ENCODE data around the gene JAZF1. TPM values are rescaled to one million over a fixed set of nuclear protein-coding genes. Genes with fewer than 3 reads are reported as not detected.

Gene JAZF1
- total and polyA plus RNA-seq, 2 of the 8 experiments (the other 6 are each of a cell fraction or from before 2014, with no cell fraction given), result 2.6 to 21.8 TPM

- POLR2A ChIA-PET (ENCODE audit: partially characterized antibody), result no interaction called here
- H3K79me1 ChIP-seq (ENCODE audit: low read depth, low read length), result no peaks in the 10 kb centered on the region
- FAIRE-seq (no peak), DNase-seq (ENCODE audit: low read depth in 1 of 2, low spot score in 2 of 2) (no peak)
- H2AFZ ChIP-seq (ENCODE audit: low read length), result no peak overlapping the region
- H3K4me3 ChIP-seq (ENCODE audit: extremely low read depth in 1 of 4, insufficient read depth in 2 of 4, low read depth in 3 of 4, low read length in 4 of 4), result no peak overlapping the region
- H3K23ac ChIP-seq (ENCODE audit: insufficient read length), result no peak overlapping the region
- no peaks in the 10 kb centered on the region for H3K9me3 ChIP-seq (ENCODE audit: insufficient read depth in 2 of 2, low read depth in 1 of 2, low read length in 1 of 2)
- no peaks in the 10 kb centered on the region for H3K27me3 ChIP-seq (replicated peaks in 1 of 4; ENCODE audit: control insufficient read depth in 3 of 4, extremely low read depth in 1 of 4, insufficient read depth in 3 of 4, low read length in 3 of 4)
- H3K79me2 ChIP-seq (ENCODE audit: control insufficient read depth in 1 of 2, insufficient read depth in 2 of 2, low read length in 2 of 2), result no peaks in the 10 kb centered on the region
- no peak overlapping the region for H3K27ac ChIP-seq (ENCODE audit: low read depth, low read length)
- H3K4me2 ChIP-seq (ENCODE audit: insufficient read depth in 1 of 2, low read depth in 2 of 2, low read length in 2 of 2), result no peak overlapping the region
- TF ChIP-seq CREB1 (IDR thresholded peaks at IDR 0.05) (no peak), ATF3 (IDR thresholded peaks at IDR 0.05; ENCODE audit: insufficient read depth, low read depth, low read length) (no peak), ZNF274 (IDR thresholded peaks at IDR 0.05; ENCODE audit: borderline replicate concordance, extremely low read depth, low read length) (no peak)
- H4K91ac ChIP-seq (replicated peaks; ENCODE audit: insufficient read length, low read length), result no peak overlapping the region
- H3K56ac ChIP-seq (replicated peaks; ENCODE audit: insufficient read length, low read depth, low read length), result no peak overlapping the region
- no peak overlapping the region for H2BK5ac ChIP-seq (ENCODE audit: low read depth, low read length)
- H2BK12ac ChIP-seq (ENCODE audit: low read depth, low read length), result no peak overlapping the region
- H3K14ac ChIP-seq (ENCODE audit: insufficient read length), result no peak overlapping the region
- H2AK5ac ChIP-seq (ENCODE audit: low read depth, low read length), result no peak overlapping the region
- H3K23me2 ChIP-seq (ENCODE audit: low read depth, low read length), result no peaks in the 10 kb centered on the region
- H3K36me3 ChIP-seq (ENCODE audit: control insufficient read depth in 2 of 4, insufficient read depth in 4 of 4, low read length in 3 of 4), result no peaks in the 10 kb centered on the region
- H2BK20ac ChIP-seq (ENCODE audit: low read length), result no peak overlapping the region
- H3K4me1 ChIP-seq (replicated peaks in 1 of 4; ENCODE audit: control insufficient read depth in 3 of 4, insufficient read depth in 4 of 4, low read length in 3 of 4), result no peaks in the 10 kb centered on the region
- H4K5ac ChIP-seq (ENCODE audit: insufficient read length, low read depth, low read length), result no peak overlapping the region
- no peak overlapping the region for H3K4ac ChIP-seq (replicated peaks; ENCODE audit: insufficient read length, low read depth, low read length)
- no peak overlapping the region for H2BK120ac ChIP-seq (replicated peaks; ENCODE audit: low read depth, low read length)
- peaks cover 2% of the 10 kb centered on the region in 2 experiments for H4K20me1 ChIP-seq (replicated peaks in 1 of 2; ENCODE audit: control insufficient read depth in 1 of 2, insufficient read depth in 2 of 2, low read length in 2 of 2)
- H3K9ac ChIP-seq (replicated peaks in 1 of 4; ENCODE audit: extremely low read depth in 1 of 4, low read depth in 3 of 4, low read length in 3 of 4), result no peak overlapping the region
- no peak overlapping the region for H2BK15ac ChIP-seq (ENCODE audit: low read length)
- H4K8ac ChIP-seq (ENCODE audit: extremely low read depth, insufficient read depth, low read length), result no peak overlapping the region
- no peak overlapping the region for H3K18ac ChIP-seq (ENCODE audit: extremely low read depth, low read length)
- CTCF ChIA-PET (ENCODE audit: partially characterized antibody), result interaction anchor here (0.6 to 2.3 kb wide), 5 partner anchors 26 to 241 kb away, joined by 3 to 9 read pairs (median 3); no protein-coding TSS in a partner anchor
- WGBS, 2 experiments (ENCODE audit: extremely low coverage in 1 of 2, insufficient coverage in 1 of 2, insufficient read length in 1 of 2, insufficient replicate concordance in 2 of 2, low coverage in 1 of 2, low lambda C conversion rate in 2 of 2, missing lambda C conversion rate in 1 of 2), result 98% methylated on average over 2 of the region's 2 CpGs; no CpG with 5 or more reads in 1 of the 2 experiments
These were observed 154.4 kb downstream of the JAZF1 start for GRCh38 chr7:28026237-28026636.

All from H1 (cell line).